ENCODE data around the gene SORBS2. TPM values are rescaled to one million over a fixed set of nuclear protein-coding genes. Genes with fewer than 3 reads are reported as not detected.

SORBS2 gene
- total and polyA plus RNA-seq, 2 donors (not counting 1 experiment from before 2014, with no cell fraction given): 0.25 to 0.89 TPM

- ATAC-seq (ENCODE audit: low read depth) (no peak), DNase-seq (no peak)
- CTCF ChIA-PET: no interaction called here
- Histone ChIP-seq H3K9me3 (ENCODE audit: control extremely low read depth in 1 of 3, control insufficient read depth in 2 of 3, insufficient read depth in 1 of 3, low read length in 2 of 3) (peaks cover 0 to 5% (median 0%) of the 10 kb centered on the region in 3 donors), H3K79me2 (ENCODE audit: control insufficient read depth, insufficient read depth, low read length) (no peaks in the 10 kb centered on the region), H3K4me1 (ENCODE audit: control insufficient read depth in 2 of 2, insufficient read depth in 2 of 2, low read length in 2 of 2) (no peaks in the 10 kb centered on the region), H2AFZ (ENCODE audit: insufficient read depth, low read depth, low read length, poor library complexity, severe bottlenecking) (no peak overlapping the region), H3K4me2 (replicated peaks; ENCODE audit: low read depth, low read length, poor library complexity, severe bottlenecking) (no peak overlapping the region), H3K9ac (ENCODE audit: low read length) (no peak overlapping the region), H3K4me3 (ENCODE audit: control extremely low read depth in 1 of 5, extremely low read depth in 1 of 5, insufficient read depth in 1 of 5, low read depth in 2 of 5, low read length in 4 of 5) (no peak overlapping the region), H4K20me1 (ENCODE audit: control insufficient read depth, insufficient read depth, low read length, poor library complexity, severe bottlenecking) (no peaks in the 10 kb centered on the region), H3K27ac (ENCODE audit: low read length in 2 of 2) (no peak overlapping the region), H3K27me3 (replicated peaks in 1 of 4; ENCODE audit: control extremely low read depth in 1 of 4, control insufficient read depth in 3 of 4, insufficient read depth in 4 of 4, low read length in 3 of 4) (no peaks in the 10 kb centered on the region), H3K36me3 (replicated peaks in 1 of 2; ENCODE audit: control extremely low read depth in 1 of 2, control insufficient read depth in 1 of 2, extremely low read depth in 1 of 2, insufficient read depth in 2 of 2, low read length in 1 of 2) (no peaks in the 10 kb centered on the region)
- no peaks in the 10 kb centered on the region for H3K27me3 Mint-ChIP-seq
- no peaks in the 10 kb centered on the region for H3K9me3 Mint-ChIP-seq (ENCODE audit: insufficient read depth)
- H3K27ac Mint-ChIP-seq: no peak overlapping the region
- POLR2A ChIA-PET: no interaction called here
- 100% methylated on average over 3 of the region's 5 CpGs for WGBS (ENCODE audit: insufficient coverage)
- no peak for TF ChIP-seq EZH2 (IDR thresholded peaks at IDR 0.05; ENCODE audit: borderline replicate concordance, insufficient read depth, low read depth, low read length, poor library complexity, severe bottlenecking)
- no peaks in the 10 kb centered on the region for H3K4me1 Mint-ChIP-seq
- intact Hi-C loops (cut with micrococcal nuclease): no loop called here
- H3K4me3 Mint-ChIP-seq: no peak overlapping the region
Measured at GRCh38 chr4:185780472-185780871, 31.5 kb downstream of the SORBS2 start.

DNA sequence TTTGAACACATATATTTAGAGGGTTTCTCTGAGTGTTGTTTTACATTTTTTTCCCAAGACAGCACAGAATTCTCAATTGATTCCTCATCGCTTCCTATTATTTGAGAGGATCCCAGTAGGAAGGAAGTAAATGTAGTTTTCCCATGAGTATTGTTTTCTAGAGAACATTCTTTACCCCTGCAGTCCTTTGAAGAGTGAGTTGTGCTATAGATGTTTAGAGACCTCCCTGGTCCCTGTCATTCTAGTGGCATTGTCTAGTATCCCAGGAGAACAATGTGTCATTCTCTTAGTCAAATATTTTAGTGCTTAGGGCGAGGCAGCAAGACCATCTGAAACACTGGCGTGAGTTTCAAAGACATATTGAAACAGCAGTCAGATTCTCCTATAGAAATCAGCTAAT, 32.5 kb downstream of the SORBS2 start:
- DNase-seq: no peak
- H3K4me1 ChIP-seq (ENCODE audit: control insufficient read depth in 2 of 2, insufficient read depth in 2 of 2, low read length in 2 of 2): no peaks in the 10 kb centered on the region
- no peak for ATAC-seq (ENCODE audit: low read depth)
- peaks cover 2% of the 10 kb centered on the region for H3K27me3 Mint-ChIP-seq
- POLR2A ChIA-PET: no interaction called here
- H3K4me3 ChIP-seq (ENCODE audit: control extremely low read depth in 1 of 5, extremely low read depth in 1 of 5, insufficient read depth in 1 of 5, low read depth in 2 of 5, low read length in 4 of 5): no peak overlapping the region
- H3K4me2 ChIP-seq (replicated peaks; ENCODE audit: low read depth, low read length, poor library complexity, severe bottlenecking): no peak overlapping the region
- peaks cover 0 to 5% (median 0%) of the 10 kb centered on the region in 3 donors for H3K9me3 ChIP-seq (ENCODE audit: control extremely low read depth in 1 of 3, control insufficient read depth in 2 of 3, insufficient read depth in 1 of 3, low read length in 2 of 3)
- 86% methylated on average over 2 of the region's 3 CpGs for WGBS (ENCODE audit: insufficient coverage)
- CTCF ChIA-PET: no interaction called here
- no peaks in the 10 kb centered on the region for H4K20me1 ChIP-seq (ENCODE audit: control insufficient read depth, insufficient read depth, low read length, poor library complexity, severe bottlenecking)
- H3K79me2 ChIP-seq (ENCODE audit: control insufficient read depth, insufficient read depth, low read length): no peaks in the 10 kb centered on the region
- H3K27me3 ChIP-seq (replicated peaks in 1 of 4; ENCODE audit: control extremely low read depth in 1 of 4, control insufficient read depth in 3 of 4, insufficient read depth in 4 of 4, low read length in 3 of 4): peaks cover 0 to under 1% (median 0%) of the 10 kb centered on the region in 4 experiments
- intact Hi-C loops (cut with micrococcal nuclease): no loop called here
- H3K36me3 ChIP-seq (replicated peaks in 1 of 2; ENCODE audit: control extremely low read depth in 1 of 2, control insufficient read depth in 1 of 2, extremely low read depth in 1 of 2, insufficient read depth in 2 of 2, low read length in 1 of 2): no peaks in the 10 kb centered on the region
- no peak overlapping the region for H3K9ac ChIP-seq (ENCODE audit: low read length)
- TF ChIP-seq CTCF (IDR thresholded peaks at IDR 0.05) (no peak), EZH2 (IDR thresholded peaks at IDR 0.05; ENCODE audit: borderline replicate concordance, insufficient read depth, low read depth, low read length, poor library complexity, severe bottlenecking) (no peak)
- H3K9me3 Mint-ChIP-seq (ENCODE audit: insufficient read depth): no peaks in the 10 kb centered on the region
- H3K27ac ChIP-seq (ENCODE audit: low read length in 2 of 2): no peak overlapping the region
- H3K27ac Mint-ChIP-seq: no peak overlapping the region
- H2AFZ ChIP-seq (ENCODE audit: insufficient read depth, low read depth, low read length, poor library complexity, severe bottlenecking): no peak overlapping the region
- no peaks in the 10 kb centered on the region for H3K4me1 Mint-ChIP-seq
- H3K4me3 Mint-ChIP-seq: no peak overlapping the region
